Breast epithelium (tissue), 3 donors: Measurements from ENCODE around the gene ALDH1L1.

Experiments used
- POLR2A ChIP-seq: fragments of 450-650 bp; IDR thresholded peaks from one replicate; pipeline ENCODE4 v1.6.1; 2016; ENCODE audit warnings: antibody characterized with exemption, mild to moderate bottlenecking, moderate library complexity
- POLR2AphosphoS5 ChIP-seq, 3 donors: sonication (generic); formaldehyde crosslinking; IDR thresholded peaks; one replicate each; pipeline ENCODE4 v1.6.1; 2017; ENCODE audit warnings: antibody characterized with exemption in 3 of 3
- TF ChIP-seq, protein P1 (sequence below), 3 donors: fragments of 450-650 bp; IDR thresholded peaks; one replicate each; pipeline ENCODE4 v1.5.1; 2016 to 2017; ENCODE audit warnings: antibody characterized with exemption in 3 of 3, mild to moderate bottlenecking in 3 of 3, moderate library complexity in 3 of 3

DNA sequence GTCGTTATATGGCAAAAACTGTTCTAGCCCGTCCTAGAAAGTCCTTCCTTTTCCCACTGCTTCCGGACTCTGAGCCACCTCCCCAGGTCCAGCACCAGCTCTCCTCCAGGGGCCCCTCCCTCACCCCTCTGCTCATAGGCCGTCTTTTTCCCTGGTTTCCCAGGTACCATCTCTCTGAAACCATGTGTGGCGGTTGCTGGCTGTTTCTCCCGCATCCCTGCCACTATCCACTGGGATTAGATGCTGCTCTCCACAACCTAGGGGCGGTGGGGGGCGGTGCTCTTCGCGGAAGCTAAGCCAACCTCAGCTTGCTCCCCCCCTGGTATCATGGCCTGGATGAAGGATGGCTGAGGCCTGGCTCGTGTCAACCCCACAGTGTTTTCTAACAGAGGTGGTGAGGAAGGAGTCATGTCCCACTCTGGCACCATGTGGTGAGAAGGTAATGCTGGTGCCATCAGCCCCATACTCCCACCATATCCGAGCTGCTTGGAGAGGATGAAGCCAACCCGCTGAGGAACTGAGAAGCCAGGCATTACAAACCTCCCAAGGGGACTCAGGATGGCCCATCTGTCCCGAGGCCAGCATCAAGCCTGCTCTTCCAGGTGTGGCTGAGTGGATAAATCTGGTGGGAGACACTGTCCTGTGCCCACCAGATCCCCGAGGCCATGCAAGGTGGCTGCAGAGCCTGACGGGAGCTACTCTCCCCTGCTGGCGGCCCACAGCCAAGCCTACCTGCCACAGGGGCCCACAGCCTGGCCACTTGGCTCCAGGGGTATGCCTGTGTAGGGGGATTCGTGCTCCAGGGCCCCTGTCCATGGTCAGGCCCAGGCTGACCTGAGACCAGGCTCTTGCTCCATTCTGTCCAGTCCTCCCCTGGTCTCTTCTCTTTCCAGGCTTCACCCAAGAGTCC is 68.6 kb downstream of the ALDH1L1 start:
- no peak for TF ChIP-seq POLR2A
- no peak for TF ChIP-seq POLR2AphosphoS5 (IDR thresholded peaks at IDR 0.05)
- TF ChIP-seq, protein P1, sequence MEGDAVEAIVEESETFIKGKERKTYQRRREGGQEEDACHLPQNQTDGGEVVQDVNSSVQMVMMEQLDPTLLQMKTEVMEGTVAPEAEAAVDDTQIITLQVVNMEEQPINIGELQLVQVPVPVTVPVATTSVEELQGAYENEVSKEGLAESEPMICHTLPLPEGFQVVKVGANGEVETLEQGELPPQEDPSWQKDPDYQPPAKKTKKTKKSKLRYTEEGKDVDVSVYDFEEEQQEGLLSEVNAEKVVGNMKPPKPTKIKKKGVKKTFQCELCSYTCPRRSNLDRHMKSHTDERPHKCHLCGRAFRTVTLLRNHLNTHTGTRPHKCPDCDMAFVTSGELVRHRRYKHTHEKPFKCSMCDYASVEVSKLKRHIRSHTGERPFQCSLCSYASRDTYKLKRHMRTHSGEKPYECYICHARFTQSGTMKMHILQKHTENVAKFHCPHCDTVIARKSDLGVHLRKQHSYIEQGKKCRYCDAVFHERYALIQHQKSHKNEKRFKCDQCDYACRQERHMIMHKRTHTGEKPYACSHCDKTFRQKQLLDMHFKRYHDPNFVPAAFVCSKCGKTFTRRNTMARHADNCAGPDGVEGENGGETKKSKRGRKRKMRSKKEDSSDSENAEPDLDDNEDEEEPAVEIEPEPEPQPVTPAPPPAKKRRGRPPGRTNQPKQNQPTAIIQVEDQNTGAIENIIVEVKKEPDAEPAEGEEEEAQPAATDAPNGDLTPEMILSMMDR (IDR thresholded peaks at IDR 0.05) = no peak
